SHP77 (cell line): ENCODE results near the gene HNRNPUL2.

Experiments
- DNase-seq, 2 experiments: peaks; one replicate each; lab custom pipeline; 2025; lab: John Stamatoyannopoulos, UW

HNRNPUL2 gene

DNA sequence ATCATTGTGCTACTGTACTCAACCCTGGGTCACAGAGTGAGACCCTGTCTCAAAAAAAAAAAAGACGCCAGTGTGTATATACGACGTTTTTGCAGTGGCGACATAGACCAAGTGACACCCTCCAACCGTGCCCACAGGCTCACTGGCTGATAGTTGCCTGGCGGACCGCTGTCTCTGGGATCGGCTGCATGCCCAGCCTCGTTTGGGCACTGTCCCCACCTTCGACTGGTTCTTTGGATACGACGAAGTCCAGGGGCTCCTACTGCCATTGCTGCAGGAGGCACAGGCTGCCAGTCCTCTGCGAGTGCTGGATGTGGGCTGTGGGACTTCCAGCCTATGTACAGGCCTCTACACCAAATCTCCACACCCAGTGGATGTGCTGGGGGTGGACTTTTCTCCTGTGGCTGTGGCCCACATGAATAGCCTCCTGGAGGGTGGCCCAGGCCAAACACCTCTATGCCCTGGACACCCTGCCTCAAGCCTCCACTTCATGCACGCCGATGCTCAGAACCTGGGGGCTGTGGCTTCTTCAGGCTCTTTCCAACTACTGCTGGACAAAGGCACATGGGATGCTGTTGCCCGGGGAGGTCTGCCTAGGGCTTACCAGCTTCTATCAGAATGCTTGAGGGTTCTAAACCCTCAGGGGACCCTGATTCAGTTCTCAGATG lies 60.9 kb downstream of the HNRNPUL2 start:
- no peak for DNase-seq

DNA sequence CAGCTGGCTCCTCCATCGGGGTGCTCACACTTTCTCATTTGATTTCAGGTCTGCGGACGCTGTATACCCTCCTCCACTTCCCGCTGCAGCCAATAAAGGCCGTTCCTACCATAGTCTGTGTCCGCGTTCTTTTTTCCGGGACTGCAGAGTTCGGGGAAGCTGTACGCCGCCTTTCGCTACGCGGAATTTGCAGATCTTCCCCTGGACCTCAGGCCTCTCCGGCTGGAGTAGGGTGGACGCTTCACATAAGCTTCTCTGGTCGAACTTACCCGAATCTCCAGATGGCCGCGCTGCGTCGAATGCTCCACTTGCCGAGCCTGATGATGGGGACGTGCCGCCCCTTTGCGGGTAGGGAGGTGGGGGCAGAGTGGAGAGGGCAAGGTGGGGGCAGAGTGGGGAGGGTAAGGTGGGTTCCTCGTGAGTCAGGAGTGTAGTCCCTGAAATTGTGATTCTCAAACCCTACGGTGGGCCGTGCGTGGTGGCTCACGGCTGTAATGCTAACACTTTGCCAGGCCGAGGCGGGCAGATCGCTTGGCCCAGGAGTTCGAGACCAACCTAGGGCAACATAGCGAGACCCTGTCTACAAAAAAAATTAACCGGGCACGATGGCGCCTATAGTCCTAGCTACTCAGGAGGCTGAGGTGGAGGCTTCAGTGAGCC lies 61.5 kb downstream of the HNRNPUL2 start:
- no peak for DNase-seq

- DNase-seq: peak; percentile 86 to 89
These were observed 62.1 kb downstream of the HNRNPUL2 start, which contains the start of the genes C11orf98 and CSKMT for GRCh38 chr11:62665075-62665598. Gene C11orf98, minus strand, starts transcription at chr11:62665210. Its CDS starts 41 bp downstream, at chr11:62665169. Gene CSKMT, plus strand, starts transcription at chr11:62665312. Its CDS starts 568 bp downstream, at chr11:62665880.

DNA sequence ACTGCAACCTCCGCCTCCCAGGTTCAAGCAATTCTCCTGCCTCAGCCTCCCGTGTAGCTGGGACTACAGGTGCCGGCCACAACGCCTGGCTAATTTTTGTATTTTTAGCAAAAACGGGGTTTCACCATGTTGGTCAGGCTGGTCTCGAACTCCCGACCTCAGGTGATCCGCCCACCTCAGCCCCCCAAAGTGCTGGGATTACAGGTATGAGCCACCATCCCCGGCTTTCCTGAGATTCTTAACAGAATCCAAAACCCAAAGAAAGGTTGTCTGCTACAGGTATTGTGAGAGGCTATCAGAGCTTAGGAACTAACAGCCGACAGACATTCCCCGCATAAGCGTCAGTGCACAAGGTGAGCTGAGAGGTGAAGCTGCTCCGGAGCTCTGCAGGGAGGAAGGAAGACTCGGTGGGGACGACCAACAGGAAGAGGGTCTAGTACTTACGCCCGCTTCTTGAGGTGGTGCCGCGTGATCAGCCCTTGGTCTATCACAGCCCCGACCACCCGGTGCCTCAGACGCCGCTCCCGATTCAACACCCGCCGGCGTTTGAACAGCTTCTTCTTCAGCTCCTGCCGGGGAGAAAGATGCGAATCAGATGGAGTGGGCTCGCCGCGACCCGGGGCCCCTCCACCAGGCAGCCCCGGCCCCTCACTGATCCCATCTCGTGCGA lies 62.7 kb downstream of the HNRNPUL2 start:
- DNase-seq: peak; percentile 41 to 59
